KMS-11 (cell line): ENCODE results near the gene CD38.
"Not testable (repeated sequence)": the region's sequence is repeated elsewhere in the genome, so short reads cannot be mapped to it uniquely, and the experiment has no call there.

Experiments used
- H2AFZ ChIP-seq: fragments of 200-600 bp; sonication (generic); 2 replicates; pipeline ENCODE4 v1.6.1; 2016; ENCODE audit warnings: antibody characterized with exemption, mixed run types, low read depth
- H3K27ac ChIP-seq: fragments of 200-600 bp; sonication (generic); 2 replicates; pipeline ENCODE4 v1.6.1; 2016; ENCODE audit warnings: mild to moderate bottlenecking, mixed run types
- H3K27me3 ChIP-seq: fragments of 200-600 bp; sonication (generic); 2 replicates; pipeline ENCODE4 v1.6.1; 2017; ENCODE audit warnings: mild to moderate bottlenecking, low read depth, mixed run types, moderate library complexity; ENCODE audit not compliant: insufficient read depth
- H3K36me3 ChIP-seq: fragments of 200-600 bp; sonication (generic); 2 replicates; pipeline ENCODE4 v1.6.1; 2017; ENCODE audit warnings: mild to moderate bottlenecking, mixed run types; ENCODE audit not compliant: insufficient read depth
- H3K4me1 ChIP-seq: fragments of 200-600 bp; sonication (generic); 2 replicates; pipeline ENCODE4 v1.6.1; 2016; ENCODE audit warnings: mild to moderate bottlenecking, low read depth, mixed run types; ENCODE audit not compliant: poor library complexity, severe bottlenecking
- H3K4me2 ChIP-seq: fragments of 200-600 bp; sonication (generic); 2 replicates; pipeline ENCODE4 v1.7.0; 2016; ENCODE audit warnings: mild to moderate bottlenecking, mixed run types
- H3K4me3 ChIP-seq: fragments of 200-600 bp; sonication (generic); IDR thresholded peaks from 2 replicates; pipeline ENCODE4 v1.6.1; 2017; ENCODE audit warnings: low read depth, low read length, mixed read lengths; ENCODE audit not compliant: insufficient read depth
- H3K79me2 ChIP-seq: fragments of 200-600 bp; sonication (generic); 2 replicates; pipeline ENCODE4 v1.6.1; 2016; ENCODE audit warnings: low read depth, mixed run types; ENCODE audit not compliant: insufficient read depth
- H3K9ac ChIP-seq: fragments of 200-600 bp; sonication (generic); 2 replicates; pipeline ENCODE4 v1.6.1; 2016; ENCODE audit warnings: mild to moderate bottlenecking, mixed run types
- H4K20me1 ChIP-seq: fragments of 200-600 bp; sonication (generic); 2 replicates; pipeline ENCODE4 v1.6.1; 2016; ENCODE audit warnings: mild to moderate bottlenecking, mixed run types; ENCODE audit not compliant: insufficient read depth
- CTCF ChIP-seq: fragments of 200-600 bp; sonication (generic); conservative IDR thresholded peaks from 2 replicates; pipeline ENCODE4 v1.6.1; 2017; ENCODE audit warnings: low read depth, mild to moderate bottlenecking, antibody characterized with exemption, low read length, moderate library complexity, mixed read lengths

CD38 gene

GRCh38 chr4:15758294-15758693 is 19.8 kb upstream of the CD38 start:
- Histone ChIP-seq H2AFZ (no peak overlapping the region), H3K4me2 (no peak overlapping the region), H3K9ac (no peak overlapping the region), H3K4me3 (no peak overlapping the region), H3K36me3 (no peaks in the 10 kb centered on the region), H3K27me3 (no peaks in the 10 kb centered on the region), H4K20me1 (no peaks in the 10 kb centered on the region), H3K27ac (no peak overlapping the region), H3K4me1 (peaks cover 73% of the 10 kb centered on the region), H3K79me2 (no peaks in the 10 kb centered on the region)
- TF ChIP-seq CTCF = no peak

DNA sequence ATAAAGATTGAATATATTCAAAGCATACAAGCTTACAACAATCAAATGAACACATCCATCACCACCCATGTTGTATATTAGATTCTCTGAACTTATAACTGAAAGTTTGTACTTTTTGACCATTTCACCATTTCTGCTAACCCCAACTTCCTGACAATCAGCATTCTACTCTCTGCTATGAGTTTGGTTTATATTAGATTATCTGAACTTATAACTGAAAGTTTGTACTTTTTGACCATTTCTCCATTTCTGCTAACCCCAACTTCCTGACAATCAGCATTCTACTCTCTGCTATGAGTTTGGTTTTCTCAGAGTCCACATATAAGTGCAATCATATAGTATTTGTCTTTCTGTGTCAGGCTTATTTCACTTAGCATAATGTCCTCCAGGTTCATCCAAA is 15.7 kb upstream of the CD38 start:
- not testable (repeated sequence) for H2AFZ ChIP-seq, H3K4me3 ChIP-seq, H4K20me1 ChIP-seq, H3K79me2 ChIP-seq, H3K36me3 ChIP-seq, H3K27me3 ChIP-seq, H3K9ac ChIP-seq, H3K4me2 ChIP-seq, H3K27ac ChIP-seq
- H3K4me1 ChIP-seq = peaks cover 71% of the 10 kb centered on the region

GRCh38 chr4:15765391-15765790 is 12.7 kb upstream of the CD38 start:
- no peaks in the 10 kb centered on the region for H3K27me3 ChIP-seq
- no peaks in the 10 kb centered on the region for H4K20me1 ChIP-seq
- no peak overlapping the region for H3K4me3 ChIP-seq
- H3K36me3 ChIP-seq = no peaks in the 10 kb centered on the region
- H3K27ac ChIP-seq = peak overlapping the region; percentile 33; the same call in 1 of the 2 replicates
- H2AFZ ChIP-seq = no peak overlapping the region
- no peaks in the 10 kb centered on the region for H3K79me2 ChIP-seq
- H3K4me1 ChIP-seq = peaks cover 86% of the 10 kb centered on the region
- peak overlapping the region; percentile 76 for H3K4me2 ChIP-seq
- no peak overlapping the region for H3K9ac ChIP-seq
- TF ChIP-seq CTCF = no peak

GRCh38 chr4:15765910-15766697 is 12.0 kb upstream of the CD38 start:
- Histone ChIP-seq H3K4me3 (no peak overlapping the region), H3K27ac (peak overlapping the region; percentile 33; the same call in 1 of the 2 replicates), H3K4me1 (peaks cover 86% of the 10 kb centered on the region), H3K79me2 (no peaks in the 10 kb centered on the region), H4K20me1 (no peaks in the 10 kb centered on the region), H2AFZ (no peak overlapping the region), H3K4me2 (peak overlapping the region; percentile 76), H3K27me3 (no peaks in the 10 kb centered on the region), H3K9ac (no peak overlapping the region), H3K36me3 (no peaks in the 10 kb centered on the region)
- no peak for TF ChIP-seq CTCF

- Histone ChIP-seq H3K4me3 (no peak overlapping the region), H3K27me3 (no peaks in the 10 kb centered on the region), H3K9ac (no peak overlapping the region), H3K79me2 (no peaks in the 10 kb centered on the region), H3K27ac (peak overlapping the region; percentile 33; the same call in 1 of the 2 replicates), H2AFZ (no peak overlapping the region; the same call in 1 of the 2 replicates), H3K4me1 (peaks cover 87% of the 10 kb centered on the region), H3K4me2 (peak overlapping the region; percentile 76; the same call in 1 of the 2 replicates), H3K36me3 (no peaks in the 10 kb centered on the region), H4K20me1 (no peaks in the 10 kb centered on the region)
- no peak for TF ChIP-seq CTCF
Observed at GRCh38 chr4:15766821-15767220, 11.3 kb upstream of the CD38 start.
